ENCODE results near the gene RNU5B-1.
"Not testable (repeated sequence)": the region's sequence is repeated elsewhere in the genome, so short reads cannot be mapped to it uniquely, and the experiment has no call there.

Gene RNU5B-1

GRCh38 chr15:65342493-65342892 is 38.0 kb downstream of the RNU5B-1 start:
- no peak for TF ChIP-seq CTCF (IDR thresholded peaks at IDR 0.05; ENCODE audit: low read depth, low read length, missing control alignments)

GRCh38 chr15:65343374-65343981 is 39.0 kb downstream of the RNU5B-1 start:
- TF ChIP-seq CTCF (IDR thresholded peaks at IDR 0.05; ENCODE audit: low read depth, low read length, missing control alignments) = no peak
- no peak overlapping the region for H3K4me3 ChIP-seq (ENCODE audit: low read depth, low read length)
- no peak for DNase-seq (ENCODE audit: low read depth)

More at GRCh38 chr15:65342493-65342892, 38.0 kb downstream of the RNU5B-1 start:
- no peak for DNase-seq (ENCODE audit: low read depth)
- no peak overlapping the region for H3K4me3 ChIP-seq (ENCODE audit: low read depth, low read length)

GRCh38 chr15:65344214-65344913 is 39.9 kb downstream of the RNU5B-1 start:
- no peak overlapping the region for H3K4me3 ChIP-seq (ENCODE audit: low read depth, low read length)
- no peak for DNase-seq (ENCODE audit: low read depth)
- no peak for TF ChIP-seq CTCF (IDR thresholded peaks at IDR 0.05; ENCODE audit: low read depth, low read length, missing control alignments)

GRCh38 chr15:65344914-65345275 is 40.4 kb downstream of the RNU5B-1 start:
- DNase-seq (ENCODE audit: low read depth) = no peak
- H3K4me3 ChIP-seq (ENCODE audit: low read depth, low read length) = no peak overlapping the region
- no peak for TF ChIP-seq CTCF (IDR thresholded peaks at IDR 0.05; ENCODE audit: low read depth, low read length, missing control alignments)

GRCh38 chr15:65346856-65347598 is 42.5 kb downstream of the RNU5B-1 start:
- TF ChIP-seq CTCF (IDR thresholded peaks at IDR 0.05; ENCODE audit: low read depth, low read length, missing control alignments) = no peak
- no peak for DNase-seq (ENCODE audit: low read depth)
- H3K4me3 ChIP-seq (ENCODE audit: low read depth, low read length) = no peak overlapping the region

- not testable (repeated sequence) for DNase-seq (ENCODE audit: low read depth); H3K4me3 ChIP-seq (ENCODE audit: low read depth, low read length)
These were observed 43.3 kb downstream of the RNU5B-1 start for GRCh38 chr15:65347756-65348155.

- no peak overlapping the region for H3K4me3 ChIP-seq (ENCODE audit: low read depth, low read length)
- no peak for DNase-seq (ENCODE audit: low read depth)
- no peak for TF ChIP-seq CTCF (IDR thresholded peaks at IDR 0.05; ENCODE audit: low read depth, low read length, missing control alignments)
These were observed 44.9 kb downstream of the RNU5B-1 start for GRCh38 chr15:65349338-65349737.

- not testable (repeated sequence) for DNase-seq (ENCODE audit: low read depth)
These were observed 47.5 kb downstream of the RNU5B-1 start for GRCh38 chr15:65351972-65352371.

More at GRCh38 chr15:65351972-65352371, 47.5 kb downstream of the RNU5B-1 start:
- not testable (repeated sequence) for H3K4me3 ChIP-seq (ENCODE audit: low read depth, low read length)

All from GM12864 (cell line).